GM12892 (cell line): ENCODE results near the gene SOX6.

Source experiments
- POLR2A ChIP-seq: IDR thresholded peaks from 2 replicates; pipeline ENCODE4 v1.6.1; 2011; ENCODE audit warnings: low read depth, low read length, control low read depth
- TAF1 ChIP-seq: IDR thresholded peaks from 2 replicates; pipeline ENCODE4 v1.6.1; 2011; ENCODE audit warnings: low read depth, mild to moderate bottlenecking, control low read depth, low read length, borderline replicate concordance

GRCh38 chr11:16373768-16374167 lies 17.4 kb upstream of the SOX6 start:
- TF ChIP-seq TAF1 (no peak), POLR2A (no peak)
